ENCODE results near the gene VWF.

VWF gene

DNA sequence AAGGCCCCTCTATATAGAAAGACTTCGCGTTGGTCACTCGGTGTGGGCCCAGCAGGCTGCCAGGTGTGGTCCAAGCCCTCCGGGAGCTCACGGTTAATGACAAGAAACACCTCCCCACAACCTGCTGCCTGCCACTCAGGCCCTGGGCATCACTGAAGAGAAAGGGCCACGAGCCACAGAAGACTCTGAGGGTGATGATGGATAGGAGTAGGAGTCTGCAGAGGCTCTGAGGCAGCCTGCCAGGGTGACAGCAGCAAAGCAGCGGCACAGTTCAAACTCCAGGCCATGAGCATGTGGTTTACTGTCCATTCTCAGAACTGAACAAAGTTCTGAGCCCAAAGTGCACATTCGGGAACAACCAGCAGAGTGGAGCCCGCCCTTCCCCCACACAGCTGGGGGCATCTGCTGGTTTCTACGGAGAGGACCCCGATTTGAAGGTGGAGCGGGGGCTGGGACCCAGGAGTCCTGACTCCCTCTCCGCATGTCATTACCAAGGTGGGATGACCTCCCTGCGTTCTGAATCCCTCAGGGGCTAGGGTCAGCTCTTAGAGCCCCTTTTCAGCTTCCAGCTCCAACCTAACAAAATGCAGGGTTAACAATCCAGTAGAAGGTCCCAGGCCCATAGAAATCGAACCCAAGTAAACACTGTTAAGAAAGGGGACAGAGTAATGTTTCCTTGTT, 65.8 kb downstream of the VWF start:
- no peak for DNase-seq (ENCODE audit: low read depth)

DNA sequence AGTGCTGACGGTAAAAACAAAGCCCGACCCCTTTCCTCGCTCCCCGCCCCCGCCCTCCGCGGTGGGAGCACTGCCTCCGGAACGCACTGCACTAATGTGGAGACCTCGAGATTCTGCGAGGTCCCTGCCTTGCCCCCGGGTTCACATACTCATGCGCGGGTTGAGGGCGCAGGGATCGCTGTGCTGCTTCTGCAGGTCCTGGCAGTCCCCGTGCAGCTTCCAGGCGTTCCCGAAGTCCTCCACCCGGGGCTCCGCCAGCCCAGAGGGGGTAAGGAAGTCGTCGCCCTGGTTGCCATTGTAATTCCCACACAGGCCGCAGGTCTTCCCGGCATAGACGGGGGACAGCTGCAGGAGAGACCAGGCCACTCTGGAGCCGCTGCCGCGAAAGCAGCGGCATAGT, 66.8 kb downstream of the VWF start:
- no peak for DNase-seq (ENCODE audit: low read depth)

DNA sequence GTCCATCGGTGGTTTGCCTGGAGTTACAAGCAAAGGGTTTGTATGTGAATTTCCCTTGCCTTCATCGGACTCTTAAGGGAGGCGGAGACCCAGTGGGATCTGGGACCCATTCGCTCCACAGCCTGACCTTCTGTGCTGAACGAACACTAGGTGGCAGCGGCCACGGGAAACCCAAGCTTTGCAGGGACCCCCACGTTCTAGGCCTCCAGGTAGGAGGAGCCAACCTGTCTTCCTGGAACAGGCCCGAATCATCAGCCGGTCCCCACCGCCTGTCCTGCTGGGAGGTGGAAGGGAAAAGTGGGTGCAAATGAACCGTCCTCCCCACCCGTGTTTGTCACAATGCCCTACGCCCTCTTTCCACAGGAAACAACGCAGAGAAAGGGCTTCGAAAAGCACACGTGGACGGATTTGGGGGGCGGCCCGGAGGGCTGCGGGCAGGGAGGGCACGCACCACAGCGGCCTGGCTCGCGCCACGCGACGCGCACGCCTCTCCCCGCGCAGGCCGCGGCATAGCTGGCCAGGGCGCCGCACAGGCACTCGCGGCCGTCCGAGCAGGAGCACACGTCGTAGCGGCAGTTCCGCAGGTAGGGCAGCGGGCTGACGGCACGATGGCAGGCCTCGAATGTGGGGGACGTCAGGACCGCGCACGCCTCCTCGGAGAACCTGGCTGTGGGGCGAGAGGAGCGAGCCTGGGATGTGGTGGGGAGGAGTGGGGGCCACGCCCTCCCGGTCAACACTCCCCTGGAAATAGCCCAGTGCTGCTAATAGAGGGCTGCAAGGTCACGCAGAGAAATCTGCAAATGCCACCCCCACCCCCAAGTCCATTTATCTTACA, 67.8 kb downstream of the VWF start:
- no peak for DNase-seq (ENCODE audit: low read depth)

DNA sequence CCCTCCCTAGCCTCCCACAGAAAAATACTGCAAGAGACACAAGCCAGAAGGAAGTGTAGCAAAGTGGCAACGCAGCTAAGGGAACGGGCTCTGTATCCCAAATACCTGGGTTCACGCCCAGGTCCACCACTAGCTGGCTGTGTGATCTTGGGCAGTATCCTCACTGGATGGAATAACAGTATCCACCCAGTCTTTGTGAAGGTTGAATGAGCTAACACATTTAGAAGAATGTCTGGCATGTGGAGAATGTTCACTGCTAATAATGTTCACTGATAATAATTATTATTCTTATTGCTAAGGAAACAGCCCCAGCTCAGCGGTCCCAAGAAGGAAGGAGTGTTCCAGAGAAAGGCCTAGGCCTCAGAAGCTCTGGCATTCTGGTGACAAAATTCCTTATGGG, 70.9 kb downstream of the VWF start:
- no peak for DNase-seq (ENCODE audit: low read depth)

DNA sequence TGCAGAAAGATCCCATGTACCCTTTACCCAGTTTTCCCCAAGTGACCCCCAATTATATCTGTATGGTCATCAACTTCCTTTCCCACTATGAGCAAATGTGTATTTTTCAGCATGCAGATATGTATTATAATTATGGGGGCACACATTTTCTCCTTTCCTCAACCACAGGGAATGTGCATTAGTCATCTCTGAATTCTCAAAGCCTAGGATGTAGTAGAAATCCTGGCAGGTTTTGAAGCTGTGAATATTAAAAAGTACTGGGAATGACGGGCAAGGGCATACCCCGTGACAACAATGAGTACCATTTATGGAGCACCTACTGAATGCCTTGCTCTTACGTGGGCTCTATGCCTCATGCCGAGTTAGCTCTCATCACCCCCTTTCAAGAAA, 71.5 kb downstream of the VWF start:
- DNase-seq (ENCODE audit: low read depth) = no peak

DNA sequence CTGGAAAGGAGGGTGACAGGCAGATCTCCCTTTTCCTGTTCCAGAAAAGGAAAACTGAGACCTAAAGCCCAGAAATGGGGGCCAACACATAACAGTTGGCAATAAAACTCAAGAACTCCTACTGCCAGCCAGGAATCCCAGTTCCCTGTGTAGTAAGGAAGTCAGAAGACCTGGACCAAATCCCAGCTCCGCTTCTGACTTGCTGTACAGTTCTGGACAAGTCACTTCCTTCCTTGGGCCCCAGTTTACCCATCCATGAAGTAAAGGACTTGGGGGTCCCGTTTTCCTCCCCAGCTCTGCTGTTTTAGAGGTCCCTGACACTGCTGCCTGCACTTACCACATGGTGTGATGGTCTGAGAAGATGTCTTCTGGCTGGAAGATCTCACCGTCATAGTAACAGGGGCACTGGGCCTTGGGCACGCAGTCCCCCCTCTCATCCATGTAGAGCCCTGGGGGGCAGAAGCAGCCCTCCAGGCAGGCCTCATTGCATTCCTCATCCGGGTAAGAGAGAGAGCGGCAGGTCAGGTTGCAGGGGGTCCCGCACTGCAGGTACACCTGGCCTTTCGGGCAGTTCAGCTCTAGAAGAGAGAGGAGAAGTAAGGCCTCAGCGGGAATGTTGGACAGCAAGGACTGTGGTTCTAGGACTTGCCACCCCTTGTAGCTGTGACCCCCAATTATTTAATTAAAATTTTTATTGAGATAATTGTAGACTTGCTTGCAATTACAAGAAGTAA, 72.1 kb downstream of the VWF start:
- no peak for DNase-seq (ENCODE audit: low read depth)

DNA sequence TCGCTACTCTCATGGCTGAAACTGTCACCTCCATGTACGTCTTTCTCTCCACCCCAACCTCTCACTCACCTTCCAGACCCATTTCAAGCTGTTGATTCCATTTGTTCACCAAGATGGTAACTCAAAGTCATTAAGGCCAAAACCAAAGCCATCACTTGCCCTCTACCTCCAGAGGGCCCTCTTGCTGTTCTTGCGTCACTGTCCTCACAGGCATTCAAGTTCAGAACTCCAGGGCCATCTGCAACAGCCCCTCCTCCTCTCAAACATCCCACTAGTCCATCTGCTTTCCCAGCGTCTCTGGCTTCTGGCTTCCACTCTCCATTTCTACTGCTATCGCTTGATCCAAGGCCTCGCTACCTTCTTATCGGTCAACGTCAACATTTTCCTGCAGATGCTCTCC, 74.5 kb downstream of the VWF start:
- DNase-seq (ENCODE audit: low read depth) = no peak

DNA sequence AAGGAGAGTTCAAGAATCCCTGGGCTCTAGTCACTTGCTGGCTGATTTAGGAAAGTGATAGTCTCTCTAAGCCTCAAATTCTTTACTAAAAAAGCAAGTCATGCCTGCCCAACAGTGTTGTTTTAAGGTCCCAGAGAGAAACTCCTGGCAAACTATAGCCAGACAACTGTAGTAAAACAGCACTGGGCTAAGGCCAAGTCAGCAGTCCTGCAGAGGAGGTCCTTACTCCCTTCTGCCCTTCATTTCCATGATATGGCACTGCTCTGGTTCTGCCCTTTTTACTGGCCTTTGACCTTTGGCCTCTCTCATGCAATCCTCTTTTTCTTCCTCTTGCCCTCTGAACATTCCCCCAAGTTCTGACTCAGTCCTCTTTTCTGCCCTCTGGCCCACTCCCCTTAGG, 74.9 kb downstream of the VWF start:
- no peak for DNase-seq (ENCODE audit: low read depth)

DNA sequence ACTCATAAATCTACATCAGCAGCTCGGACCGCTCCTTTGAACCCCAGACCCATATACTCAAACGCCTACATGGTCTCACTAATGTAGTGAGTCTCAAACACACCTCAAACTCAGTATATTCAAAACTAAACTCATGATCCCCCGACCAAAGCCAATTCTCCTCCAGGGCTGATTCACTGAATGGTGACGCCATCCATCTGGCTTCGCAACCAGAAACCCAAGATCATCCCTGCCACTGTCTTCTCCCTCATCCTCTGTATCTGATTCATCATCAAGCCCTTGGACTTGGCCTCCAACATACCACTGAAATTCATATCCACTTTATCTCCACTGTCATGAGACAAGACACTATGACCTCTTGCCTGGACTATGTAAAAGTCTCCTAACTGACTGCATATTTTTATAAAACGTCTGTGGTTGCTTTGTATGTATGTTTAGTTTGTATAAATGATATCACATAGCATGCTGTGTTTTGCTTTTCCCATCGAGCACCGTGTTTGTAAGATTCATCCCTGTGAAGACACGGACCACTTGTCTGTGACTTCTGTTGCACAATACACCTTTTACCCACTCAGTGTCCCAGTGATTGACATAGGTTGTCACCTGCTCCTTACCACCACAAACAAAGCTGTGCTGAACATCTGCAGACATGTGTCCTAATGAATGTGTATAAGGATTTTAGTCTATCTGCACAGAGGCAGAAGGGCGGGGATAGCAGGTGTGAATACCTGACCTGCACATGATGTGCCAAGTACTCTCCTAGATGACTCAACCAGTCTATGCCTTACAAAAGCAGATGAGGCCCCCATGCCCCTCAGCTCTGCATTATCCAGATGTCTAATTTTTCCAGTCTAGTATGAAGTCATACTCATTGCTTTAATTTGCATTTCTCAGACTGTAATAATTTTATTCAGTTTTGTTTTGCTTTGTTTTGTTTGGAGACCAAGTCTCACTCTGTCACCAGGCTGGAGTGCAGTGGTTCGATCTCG, 76.9 kb downstream of the VWF start:
- peak; percentile 58 for DNase-seq (ENCODE audit: low read depth)

DNA sequence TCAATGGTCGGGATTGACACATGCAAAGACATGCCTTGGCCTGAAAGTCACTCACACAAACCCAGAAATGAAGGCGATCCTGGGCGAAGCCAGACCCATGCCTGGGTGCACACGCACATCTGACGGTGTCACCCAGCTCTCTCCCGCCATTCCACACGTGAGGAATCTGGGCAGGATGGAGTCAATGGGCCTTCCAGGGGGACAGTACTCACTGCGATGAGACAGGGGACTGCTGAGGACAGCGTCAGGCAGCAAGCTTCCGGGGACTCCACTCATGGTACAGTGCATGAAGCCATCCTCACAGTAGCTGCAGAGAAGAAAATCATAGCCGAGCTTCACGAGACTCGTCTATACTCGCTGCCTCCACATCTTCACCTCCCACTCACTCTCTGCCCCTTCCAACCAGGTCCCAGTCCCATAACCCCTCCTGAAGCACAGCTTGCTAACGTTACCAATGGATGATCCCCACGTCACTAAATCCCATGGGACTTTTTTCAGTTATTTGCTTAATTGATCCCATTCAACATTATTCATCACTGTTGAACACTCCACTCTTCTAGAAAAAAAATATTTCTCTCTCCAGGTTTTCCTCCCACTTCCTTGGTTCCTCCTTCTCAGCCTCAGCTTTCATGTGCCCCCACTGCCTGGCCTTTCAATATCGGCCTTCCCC, 77.8 kb downstream of the VWF start:
- DNase-seq (ENCODE audit: low read depth) = no peak

DNA sequence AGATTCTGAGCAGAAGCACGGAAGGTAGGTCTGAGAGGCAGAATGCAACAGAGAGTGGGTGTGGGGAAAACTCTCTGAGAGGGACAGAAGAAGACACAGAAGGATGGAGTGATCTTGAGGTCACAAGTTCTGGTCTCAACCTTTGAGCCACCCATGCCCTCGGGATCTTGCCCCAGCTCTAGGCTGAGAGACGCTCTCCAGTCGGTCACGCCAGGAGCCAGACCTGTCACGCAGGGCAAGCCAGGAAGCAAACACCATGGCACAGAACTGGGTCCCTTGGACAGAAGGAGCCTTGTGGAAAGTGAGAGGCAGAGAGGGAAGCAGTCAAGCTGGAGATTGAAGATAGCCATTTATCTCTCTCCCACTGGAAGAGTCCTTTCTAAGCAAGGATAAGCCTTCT, 79.0 kb downstream of the VWF start:
- DNase-seq (ENCODE audit: low read depth) = no peak

DNA sequence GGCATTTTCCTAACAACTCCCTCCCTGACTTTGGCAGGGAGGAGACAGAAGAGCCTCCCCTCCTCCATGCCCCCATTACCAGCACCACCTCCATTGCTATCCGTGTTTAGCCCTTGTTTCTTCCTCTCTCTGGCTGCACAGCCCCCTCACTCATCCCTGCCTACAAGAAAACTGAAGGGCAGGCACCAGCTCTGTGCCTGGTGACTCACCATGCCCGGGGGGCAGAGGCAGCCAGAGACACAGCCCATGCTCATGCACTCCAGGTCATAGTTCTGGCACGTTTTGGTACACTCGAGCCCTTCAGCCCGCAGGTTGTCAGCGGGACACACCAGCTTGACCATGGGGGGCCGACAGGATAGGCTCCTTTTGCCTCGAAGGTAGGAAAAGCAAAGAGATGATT, 80.4 kb downstream of the VWF start:
- DNase-seq (ENCODE audit: low read depth) = no peak

DNA sequence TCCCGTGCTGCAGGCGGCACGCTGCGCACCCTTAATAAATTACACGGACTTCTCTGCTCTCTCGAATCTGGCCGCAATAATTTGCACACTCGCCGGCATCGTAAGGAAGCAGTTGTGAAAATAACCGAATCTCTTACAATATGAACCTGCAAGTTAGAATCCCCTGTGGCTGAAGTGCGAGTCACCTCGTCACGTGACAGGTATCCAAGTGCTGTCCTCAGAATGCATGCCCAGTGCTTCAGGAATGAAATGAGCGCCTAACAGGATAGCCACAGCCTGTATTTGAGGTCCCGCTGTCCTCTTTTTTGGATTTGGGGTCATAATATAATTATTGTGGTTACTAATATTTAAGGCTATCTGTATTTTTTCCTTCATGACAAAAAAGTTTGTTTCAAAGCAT, 82.0 kb downstream of the VWF start:
- no peak for DNase-seq (ENCODE audit: low read depth)

DNA sequence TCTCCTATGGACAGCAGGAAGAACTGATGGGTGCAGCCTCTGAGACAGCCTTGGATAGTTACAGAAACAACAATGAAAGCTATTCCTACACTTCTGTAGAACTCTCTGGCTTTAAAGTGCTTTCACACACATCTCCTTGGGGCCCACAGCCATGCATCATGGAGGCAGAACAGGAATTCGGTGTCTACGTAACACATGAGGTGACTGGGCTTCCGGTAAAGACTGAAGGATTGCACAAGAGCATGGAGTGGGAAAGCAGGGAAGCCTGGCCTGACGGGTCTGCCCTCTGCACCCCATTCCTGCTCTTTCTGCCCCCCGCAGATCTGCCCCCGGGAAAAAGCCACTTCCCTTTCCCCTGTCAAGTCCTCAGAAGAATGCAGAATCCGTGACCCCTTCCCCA, 82.6 kb downstream of the VWF start:
- DNase-seq (ENCODE audit: low read depth) = no peak

DNA sequence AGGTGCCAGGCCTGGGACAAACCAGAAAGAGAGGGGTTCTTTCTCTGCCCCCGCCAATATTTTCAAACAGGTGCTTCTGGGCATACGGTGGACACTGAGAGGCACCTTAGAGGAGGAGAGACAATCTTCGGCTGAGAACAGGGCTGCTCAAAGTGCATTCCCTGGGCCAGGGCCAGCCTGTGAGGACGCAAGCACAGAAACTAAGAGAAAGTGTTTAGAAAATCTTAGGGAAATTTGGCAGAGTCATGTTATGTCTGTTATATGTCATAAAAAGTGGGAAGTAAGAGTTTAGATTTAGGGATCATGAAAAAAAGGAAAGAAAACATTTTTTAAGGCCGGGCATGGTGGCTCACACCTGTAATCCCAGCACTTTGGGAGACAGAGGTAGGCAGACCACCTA, 83.7 kb downstream of the VWF start:
- no peak for DNase-seq (ENCODE audit: low read depth)

DNA sequence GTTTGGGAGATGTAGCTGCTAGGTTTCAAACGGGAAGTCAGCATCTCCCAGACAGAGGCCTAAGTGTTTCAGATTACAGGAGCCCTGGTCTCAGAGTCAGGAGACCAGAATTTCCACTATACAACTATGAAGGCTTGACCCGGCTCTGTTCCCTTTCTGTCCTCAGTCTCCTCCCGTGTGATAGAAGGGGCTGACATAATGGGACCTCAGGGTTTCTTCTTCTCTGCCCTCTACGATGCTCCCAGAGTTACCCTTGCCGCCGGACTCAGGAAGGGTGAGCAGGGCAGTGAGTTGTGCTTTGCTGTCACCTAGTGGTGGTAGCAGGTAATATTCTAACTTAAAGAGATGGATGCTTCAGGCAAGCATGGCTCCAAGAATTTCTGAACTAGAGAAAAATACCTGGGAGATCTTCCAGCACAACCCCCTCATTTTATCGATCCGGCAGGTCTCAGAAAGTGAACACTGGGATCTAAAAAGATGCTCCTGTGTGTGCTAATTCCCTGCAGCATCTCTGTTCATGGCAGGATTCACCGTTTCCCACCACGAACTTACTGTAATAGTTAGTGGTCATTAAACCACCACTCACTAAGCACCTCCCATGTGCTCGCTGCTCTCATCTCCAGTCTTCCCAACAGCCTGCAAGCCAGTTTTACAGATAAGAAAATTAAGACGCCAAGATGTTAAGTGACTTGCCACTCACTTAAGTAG, 84.4 kb downstream of the VWF start:
- peak; percentile 28 for DNase-seq (ENCODE audit: low read depth)

DNA sequence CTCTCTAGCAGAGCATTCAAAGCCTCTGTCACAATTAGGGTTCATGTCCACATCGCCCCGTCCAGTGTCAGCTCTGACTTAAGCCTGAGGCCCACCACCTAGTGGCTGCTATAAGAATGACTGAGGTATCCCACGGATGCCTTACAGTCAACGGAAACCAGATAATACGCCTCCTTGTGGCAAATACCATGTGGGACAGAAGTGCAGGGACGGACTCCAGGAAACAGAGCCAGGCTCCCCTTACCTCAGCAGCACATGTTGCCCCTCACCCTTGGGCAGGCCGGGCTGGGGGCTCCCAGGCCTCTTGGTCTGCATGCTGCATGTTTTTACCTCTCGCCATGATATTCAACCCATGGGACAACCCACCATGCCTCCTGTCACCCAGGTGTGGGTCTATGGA, 86.3 kb downstream of the VWF start:
- no peak for DNase-seq (ENCODE audit: low read depth)

DNA sequence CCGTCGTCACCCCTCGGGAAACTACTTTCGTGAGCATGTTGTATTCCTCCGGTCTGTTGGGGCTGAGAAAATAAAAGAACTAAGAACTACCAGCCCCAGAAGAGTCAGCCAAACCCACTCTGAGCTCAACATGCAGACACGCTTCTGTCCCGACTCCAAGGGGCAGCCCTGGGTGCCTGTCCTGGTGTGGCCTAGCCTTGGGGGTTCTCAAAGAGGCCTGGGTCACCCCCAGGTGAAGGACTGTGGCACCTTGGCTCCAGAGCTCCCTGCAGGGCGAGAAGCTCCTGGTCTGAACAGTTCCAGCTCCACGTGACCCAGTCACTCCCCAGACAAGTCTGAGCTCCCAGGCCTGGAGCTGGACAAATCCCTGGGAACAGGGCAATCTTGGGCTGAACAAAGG, 87.0 kb downstream of the VWF start:
- no peak for DNase-seq (ENCODE audit: low read depth)

DNA sequence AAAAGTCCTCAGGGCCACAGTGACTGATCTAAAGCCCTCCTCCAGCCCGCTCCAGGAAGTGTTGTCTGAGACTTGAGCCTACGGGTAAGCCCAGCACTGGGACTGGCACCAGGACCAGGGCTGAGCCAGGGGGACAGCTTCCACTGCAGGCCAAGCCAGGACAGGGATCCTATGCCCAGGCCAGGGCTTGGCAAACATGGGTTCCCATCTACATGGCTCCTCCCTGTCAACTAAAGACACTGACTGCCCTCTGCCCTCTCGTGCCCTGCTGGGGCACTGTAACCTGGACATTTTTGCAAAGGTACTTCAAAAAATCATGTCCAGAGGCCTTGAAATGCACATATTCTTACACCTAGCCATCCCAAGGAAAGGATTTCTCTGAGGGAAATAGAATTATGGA, 88.0 kb downstream of the VWF start:
- DNase-seq (ENCODE audit: low read depth) = no peak

DNA sequence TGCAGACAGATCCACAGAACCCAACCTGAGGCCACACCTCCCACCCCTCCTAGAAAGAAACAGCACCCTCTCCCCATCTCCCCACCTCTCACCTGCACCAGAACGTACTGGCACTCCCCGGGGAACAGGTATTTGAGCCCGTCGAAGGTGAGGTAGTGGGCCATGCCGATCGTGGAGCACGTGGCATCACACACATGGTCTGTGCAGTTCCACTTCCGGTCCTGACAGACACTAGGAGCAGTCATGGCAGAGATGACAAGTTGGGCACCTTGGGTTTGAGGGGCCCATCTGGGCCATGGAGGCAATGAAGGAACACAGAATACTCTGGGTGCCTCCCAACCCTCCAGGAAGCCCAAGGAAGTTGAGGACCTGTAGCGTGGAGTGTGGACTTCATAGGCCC, 89.9 kb downstream of the VWF start:
- DNase-seq (ENCODE audit: low read depth) = no peak

DNA sequence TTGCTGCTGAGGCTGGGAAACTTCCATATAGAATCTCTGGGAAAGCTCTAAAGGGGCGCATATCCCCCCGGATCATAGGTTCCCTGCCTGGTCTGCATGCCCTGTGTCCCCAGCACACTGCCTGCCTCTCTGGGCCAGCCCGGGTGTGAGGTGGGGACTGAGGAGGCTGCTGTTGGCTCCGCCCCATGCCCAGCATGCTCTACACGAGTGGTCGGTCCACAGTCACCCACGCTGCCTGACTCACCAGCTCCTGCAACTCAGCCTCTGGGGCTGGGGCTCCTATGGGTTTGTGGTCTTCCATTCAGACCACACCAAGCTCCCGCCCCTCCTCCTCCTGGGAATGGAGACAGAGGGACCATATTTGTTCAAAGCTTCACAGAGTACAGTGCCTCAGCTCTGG, 90.9 kb downstream of the VWF start:
- DNase-seq (ENCODE audit: low read depth) = no peak
